ENCODE data around the gene PACS1.

Gene PACS1

DNA sequence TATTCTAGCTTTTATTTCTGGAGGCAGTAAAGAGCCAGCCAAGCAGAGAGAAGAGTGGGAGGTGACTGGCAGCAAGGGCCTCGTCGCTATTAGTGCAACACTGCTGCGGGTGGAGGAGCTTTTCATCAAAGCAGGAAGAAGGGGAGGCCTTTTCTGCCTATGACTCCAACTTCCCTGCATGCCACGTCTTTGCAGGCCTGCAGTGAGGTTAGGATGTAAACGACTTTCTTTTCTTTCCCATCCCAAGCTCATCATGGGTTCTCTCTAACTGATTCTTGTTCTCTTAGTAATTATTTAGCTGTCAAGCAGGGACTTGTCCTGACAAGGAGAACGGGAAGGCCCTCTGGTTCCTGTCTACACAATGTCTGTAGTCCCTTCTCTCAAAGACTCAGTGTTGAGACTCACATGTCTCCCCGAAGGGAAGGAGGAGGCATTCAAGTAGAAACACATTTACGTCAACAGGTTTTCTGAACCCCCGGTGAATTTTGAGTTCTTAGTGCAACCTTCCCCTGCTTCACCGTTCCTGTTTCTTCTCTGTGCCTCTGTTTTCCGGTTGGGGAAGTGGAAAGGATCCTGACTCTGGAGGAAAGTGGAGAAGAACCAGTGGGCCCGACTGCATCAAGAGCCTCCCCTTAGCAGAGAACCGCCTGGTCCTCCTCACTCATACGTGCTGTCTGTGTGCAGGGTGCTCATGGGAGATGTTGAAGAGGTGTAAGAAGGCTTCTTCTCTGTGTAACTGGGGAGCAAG, 56.9 kb downstream of the PACS1 start:
- WGBS (ENCODE audit: extremely low coverage, insufficient coverage, low lambda C conversion rate): no CpG with 5 or more reads among the region's 14 CpGs
- H3K9ac ChIP-seq (ENCODE audit: low read length): no peak overlapping the region
- no peak overlapping the region for H4K8ac ChIP-seq (ENCODE audit: low read depth, low read length)
- H3K4me1 ChIP-seq (ENCODE audit: control insufficient read depth, low read depth, low read length): peaks cover 9% of the 10 kb centered on the region
- peaks cover 2% of the 10 kb centered on the region for H3K79me2 ChIP-seq (ENCODE audit: control insufficient read depth, insufficient read depth, low read length)
- H2BK15ac ChIP-seq (replicated peaks; ENCODE audit: low read depth): no peak overlapping the region
- no peak overlapping the region for H2BK120ac ChIP-seq (ENCODE audit: low read depth, low read length)
- H3K56ac ChIP-seq (ENCODE audit: low read length): peak overlapping the region; percentile 39
- peak overlapping the region; percentile 4 for H3K18ac ChIP-seq (ENCODE audit: low read length)
- H2BK5ac ChIP-seq (ENCODE audit: low read length): peak overlapping the region; percentile 9
- H3K36me3 ChIP-seq (ENCODE audit: control insufficient read depth, insufficient read depth, low read length): no peaks in the 10 kb centered on the region
- H3K4me3 ChIP-seq (ENCODE audit: low read length): no peak overlapping the region
- H3K27ac ChIP-seq (ENCODE audit: low read depth, low read length): peak overlapping the region; percentile 4
- no peaks in the 10 kb centered on the region for H3K27me3 ChIP-seq (ENCODE audit: insufficient read depth, low read length, poor library complexity)
- DNase-seq: peak; percentile 68
- H2AK5ac ChIP-seq (ENCODE audit: low read length): peak overlapping the region; percentile 28
- no peak overlapping the region for H3K23ac ChIP-seq (ENCODE audit: low read length)
- peak overlapping the region; percentile 28 for H3K4ac ChIP-seq (ENCODE audit: low read depth, low read length)
- no peak overlapping the region for H4K5ac ChIP-seq (ENCODE audit: low read length)
- H3K4me2 ChIP-seq (ENCODE audit: low read length): no peak overlapping the region
- peaks cover 6% of the 10 kb centered on the region for H3K79me1 ChIP-seq (ENCODE audit: low read length)

DNA sequence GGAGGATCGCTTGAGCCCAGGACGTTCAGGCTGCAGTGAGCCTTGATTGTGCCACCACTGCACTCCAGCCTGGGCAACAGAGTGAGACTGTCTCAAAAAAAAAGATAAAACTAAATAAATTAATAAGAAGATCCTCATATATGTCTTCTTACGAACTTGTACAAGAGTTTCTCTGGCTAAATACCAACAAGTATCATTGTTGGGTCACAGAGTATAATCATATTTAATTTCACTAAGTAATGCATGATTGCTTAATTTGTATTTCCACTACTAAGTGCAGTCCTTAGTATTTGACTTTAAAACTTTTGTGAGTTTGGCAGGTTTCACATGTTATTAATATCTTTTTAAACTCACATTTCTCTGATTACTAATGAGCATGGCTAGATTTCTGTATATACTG, 60.9 kb downstream of the PACS1 start:
- no peak overlapping the region for H4K5ac ChIP-seq (ENCODE audit: low read length)
- no peak overlapping the region for H3K23ac ChIP-seq (ENCODE audit: low read length)
- WGBS (ENCODE audit: extremely low coverage, insufficient coverage, low lambda C conversion rate): no CpG with 5 or more reads among the region's 3 CpGs
- H3K9ac ChIP-seq (ENCODE audit: low read length): no peak overlapping the region
- no peak overlapping the region for H2BK5ac ChIP-seq (ENCODE audit: low read length)
- no peak overlapping the region for H3K18ac ChIP-seq (ENCODE audit: low read length)
- H3K79me2 ChIP-seq (ENCODE audit: control insufficient read depth, insufficient read depth, low read length): peaks cover 2% of the 10 kb centered on the region
- no peaks in the 10 kb centered on the region for H3K27me3 ChIP-seq (ENCODE audit: insufficient read depth, low read length, poor library complexity)
- H3K4me1 ChIP-seq (ENCODE audit: control insufficient read depth, low read depth, low read length): peaks cover 9% of the 10 kb centered on the region
- DNase-seq: no peak
- H3K4ac ChIP-seq (ENCODE audit: low read depth, low read length): no peak overlapping the region
- no peak overlapping the region for H4K8ac ChIP-seq (ENCODE audit: low read depth, low read length)
- H3K27ac ChIP-seq (ENCODE audit: low read depth, low read length): no peak overlapping the region
- H3K79me1 ChIP-seq (ENCODE audit: low read length): peaks cover 4% of the 10 kb centered on the region
- H3K4me3 ChIP-seq (ENCODE audit: low read length): no peak overlapping the region
- no peak overlapping the region for H2AK5ac ChIP-seq (ENCODE audit: low read length)
- H2BK15ac ChIP-seq (replicated peaks; ENCODE audit: low read depth): no peak overlapping the region
- no peak overlapping the region for H2BK120ac ChIP-seq (ENCODE audit: low read depth, low read length)
- no peak overlapping the region for H3K4me2 ChIP-seq (ENCODE audit: low read length)
- H3K56ac ChIP-seq (ENCODE audit: low read length): no peak overlapping the region
- no peaks in the 10 kb centered on the region for H3K36me3 ChIP-seq (ENCODE audit: control insufficient read depth, insufficient read depth, low read length)

DNA sequence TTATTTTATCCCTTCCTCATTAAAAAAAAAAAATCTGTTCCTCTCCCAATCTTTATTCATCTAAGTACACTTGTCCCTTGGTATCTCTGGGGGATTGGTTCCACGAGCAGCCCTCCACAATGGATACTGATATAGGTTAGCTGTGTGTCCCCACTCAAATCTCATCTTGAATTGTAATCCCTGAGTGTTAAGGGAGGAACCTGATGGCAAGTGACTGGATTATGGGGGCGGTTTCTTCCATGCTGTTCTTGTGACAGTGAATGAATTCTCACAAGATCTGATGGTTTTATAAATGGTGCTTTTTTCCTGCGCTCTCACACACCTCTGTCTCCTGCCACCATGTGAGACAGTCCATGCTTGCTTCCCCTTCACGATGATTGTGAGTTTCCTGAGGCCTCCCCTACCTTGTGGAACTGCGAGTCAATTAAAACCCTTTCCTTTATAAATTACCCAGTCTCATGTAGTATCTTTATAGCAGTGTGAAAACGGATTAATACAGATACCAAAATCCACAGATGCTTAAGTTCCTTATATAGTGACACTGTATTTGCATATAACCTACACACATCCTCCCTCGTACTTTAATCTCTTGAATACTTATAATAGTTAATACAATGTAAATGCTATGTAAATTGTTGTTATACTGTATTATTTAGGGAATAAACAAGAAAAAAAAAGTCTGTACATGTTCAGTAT, 62.0 kb downstream of the PACS1 start:
- Histone ChIP-seq H2BK5ac (ENCODE audit: low read length) (no peak overlapping the region), H2AK5ac (ENCODE audit: low read length) (no peak overlapping the region), H3K4ac (ENCODE audit: low read depth, low read length) (no peak overlapping the region), H4K8ac (ENCODE audit: low read depth, low read length) (no peak overlapping the region), H3K27ac (ENCODE audit: low read depth, low read length) (no peak overlapping the region), H3K36me3 (ENCODE audit: control insufficient read depth, insufficient read depth, low read length) (no peaks in the 10 kb centered on the region), H3K27me3 (ENCODE audit: insufficient read depth, low read length, poor library complexity) (no peaks in the 10 kb centered on the region), H3K79me1 (ENCODE audit: low read length) (peaks cover 4% of the 10 kb centered on the region), H3K18ac (ENCODE audit: low read length) (no peak overlapping the region), H3K9ac (ENCODE audit: low read length) (no peak overlapping the region), H3K79me2 (ENCODE audit: control insufficient read depth, insufficient read depth, low read length) (peaks cover 2% of the 10 kb centered on the region), H3K56ac (ENCODE audit: low read length) (no peak overlapping the region), H3K23ac (ENCODE audit: low read length) (no peak overlapping the region), H3K4me1 (ENCODE audit: control insufficient read depth, low read depth, low read length) (peaks cover 3% of the 10 kb centered on the region), H2BK15ac (replicated peaks; ENCODE audit: low read depth) (no peak overlapping the region), H3K4me3 (ENCODE audit: low read length) (no peak overlapping the region), H3K4me2 (ENCODE audit: low read length) (no peak overlapping the region), H4K5ac (ENCODE audit: low read length) (no peak overlapping the region), H2BK120ac (ENCODE audit: low read depth, low read length) (no peak overlapping the region)
- DNase-seq: no peak
- 100% methylated on average over 1 of the region's 7 CpGs for WGBS (ENCODE audit: extremely low coverage, insufficient coverage, low lambda C conversion rate)

DNA sequence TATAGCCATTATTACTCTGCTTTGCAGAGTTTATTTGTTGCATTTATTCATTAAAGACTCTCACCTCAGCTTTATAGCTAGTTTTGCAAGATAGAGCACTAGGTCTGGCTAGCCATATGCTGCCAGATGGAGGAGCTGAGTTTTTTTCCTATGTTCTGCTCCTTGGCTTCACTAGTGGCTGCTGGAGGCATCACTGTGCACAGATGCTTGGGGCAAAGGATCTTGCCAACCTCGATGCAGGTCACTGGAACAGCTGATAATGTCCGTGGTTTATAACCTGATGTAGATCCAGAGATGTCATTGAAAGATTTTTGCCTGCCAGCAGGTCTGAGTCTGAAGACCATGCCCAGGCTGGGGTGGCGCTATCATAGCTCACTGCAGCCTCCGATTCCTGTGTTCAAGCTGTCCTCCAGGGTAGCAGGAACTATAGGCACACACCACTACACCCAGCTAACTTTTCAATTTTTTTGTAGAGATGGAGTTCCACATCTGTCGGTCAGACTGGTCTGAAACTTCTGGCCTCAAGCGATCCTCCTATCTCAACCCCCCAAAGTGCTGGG, 63.2 kb downstream of the PACS1 start:
- DNase-seq: no peak
- H3K4me3 ChIP-seq (ENCODE audit: low read length): no peak overlapping the region

DNA sequence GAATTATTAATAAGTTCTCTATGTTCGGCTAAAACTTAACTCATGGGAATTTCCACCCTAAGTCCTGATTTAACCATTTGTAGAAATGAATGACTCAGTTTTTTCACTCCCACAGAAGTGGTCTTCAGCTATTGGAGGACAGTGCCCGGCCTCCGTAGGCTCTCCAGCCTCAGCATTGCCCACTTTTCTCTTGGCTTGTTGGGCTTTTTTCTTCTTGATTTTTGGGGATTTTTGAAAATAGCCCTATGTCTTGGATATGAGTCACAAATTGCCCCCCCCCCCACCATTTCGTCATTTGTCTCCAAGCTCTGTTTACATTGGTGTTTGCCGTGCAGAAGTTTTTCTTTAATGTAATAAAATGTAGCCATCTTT, 66.7 kb downstream of the PACS1 start:
- Histone ChIP-seq H3K4me1 (ENCODE audit: control insufficient read depth, low read depth, low read length) (no peaks in the 10 kb centered on the region), H3K79me1 (ENCODE audit: low read length) (peaks cover 5% of the 10 kb centered on the region), H2BK5ac (ENCODE audit: low read length) (no peak overlapping the region), H3K79me2 (ENCODE audit: control insufficient read depth, insufficient read depth, low read length) (no peaks in the 10 kb centered on the region), H3K36me3 (ENCODE audit: control insufficient read depth, insufficient read depth, low read length) (no peaks in the 10 kb centered on the region), H3K4me2 (ENCODE audit: low read length) (no peak overlapping the region), H2AK5ac (ENCODE audit: low read length) (no peak overlapping the region), H2BK15ac (replicated peaks; ENCODE audit: low read depth) (no peak overlapping the region), H3K56ac (ENCODE audit: low read length) (no peak overlapping the region), H3K27ac (ENCODE audit: low read depth, low read length) (no peak overlapping the region), H3K23ac (ENCODE audit: low read length) (no peak overlapping the region), H3K4ac (ENCODE audit: low read depth, low read length) (no peak overlapping the region), H3K4me3 (ENCODE audit: low read length) (no peak overlapping the region), H4K8ac (ENCODE audit: low read depth, low read length) (no peak overlapping the region), H3K9ac (ENCODE audit: low read length) (no peak overlapping the region), H2BK120ac (ENCODE audit: low read depth, low read length) (no peak overlapping the region), H3K27me3 (ENCODE audit: insufficient read depth, low read length, poor library complexity) (no peaks in the 10 kb centered on the region), H3K18ac (ENCODE audit: low read length) (no peak overlapping the region), H4K5ac (ENCODE audit: low read length) (no peak overlapping the region)
- no peak for DNase-seq
- WGBS (ENCODE audit: extremely low coverage, insufficient coverage, low lambda C conversion rate): no CpG with 5 or more reads among the region's 5 CpGs

More for the DNA sequence above, 63.2 kb downstream of the PACS1 start:
- Histone ChIP-seq H3K79me2 (ENCODE audit: control insufficient read depth, insufficient read depth, low read length) (peaks cover 2% of the 10 kb centered on the region), H3K27me3 (ENCODE audit: insufficient read depth, low read length, poor library complexity) (no peaks in the 10 kb centered on the region), H3K4ac (ENCODE audit: low read depth, low read length) (no peak overlapping the region), H2AK5ac (ENCODE audit: low read length) (no peak overlapping the region), H3K36me3 (ENCODE audit: control insufficient read depth, insufficient read depth, low read length) (no peaks in the 10 kb centered on the region), H3K4me2 (ENCODE audit: low read length) (no peak overlapping the region), H3K79me1 (ENCODE audit: low read length) (peaks cover 4% of the 10 kb centered on the region), H3K23ac (ENCODE audit: low read length) (no peak overlapping the region), H2BK5ac (ENCODE audit: low read length) (no peak overlapping the region), H4K8ac (ENCODE audit: low read depth, low read length) (no peak overlapping the region), H3K4me1 (ENCODE audit: control insufficient read depth, low read depth, low read length) (no peaks in the 10 kb centered on the region), H3K27ac (ENCODE audit: low read depth, low read length) (no peak overlapping the region), H4K5ac (ENCODE audit: low read length) (no peak overlapping the region), H3K18ac (ENCODE audit: low read length) (no peak overlapping the region), H2BK15ac (replicated peaks; ENCODE audit: low read depth) (no peak overlapping the region), H3K56ac (ENCODE audit: low read length) (no peak overlapping the region), H2BK120ac (ENCODE audit: low read depth, low read length) (no peak overlapping the region), H3K9ac (ENCODE audit: low read length) (no peak overlapping the region)
- WGBS (ENCODE audit: extremely low coverage, insufficient coverage, low lambda C conversion rate): no CpG with 5 or more reads among the region's 6 CpGs

Measured in mesendoderm (in vitro differentiated cells).